SK-N-SH treated with all-trans-retinoic acid at 6 μM for 48 hours (cell line): ENCODE measurements around the gene DTD1.

Experiments used
- ARNTL ChIP-seq: fragments of 450-650 bp; formaldehyde crosslinking; IDR thresholded peaks from 2 replicates; pipeline ENCODE4 v1.5.0; 2020; ENCODE audit warnings: low read depth, mild to moderate bottlenecking, moderate library complexity, borderline replicate concordance
- GLIS3 ChIP-seq: fragments of 250-450 bp; sonication (Bioruptor Pico); IDR thresholded peaks from 2 replicates; pipeline ENCODE4 v1.5.0; 2020; ENCODE audit warnings: mild to moderate bottlenecking, moderate library complexity
- RARB ChIP-seq: fragments of 250-450 bp; sonication (Bioruptor Pico); IDR thresholded peaks from 2 replicates; pipeline ENCODE4 v1.8.0; 2021; ENCODE audit warnings: mild to moderate bottlenecking, moderate library complexity
- ZFP30 ChIP-seq: fragments of 450-650 bp; formaldehyde crosslinking; IDR thresholded peaks from 2 replicates; pipeline ENCODE4 v1.5.0; 2022; ENCODE audit warnings: mild to moderate bottlenecking, moderate library complexity
- ZNF565 ChIP-seq: fragments of 450-650 bp; formaldehyde crosslinking; conservative IDR thresholded peaks from 2 replicates; pipeline ENCODE4 v1.5.0; 2020; ENCODE audit warnings: low read depth, mild to moderate bottlenecking, moderate library complexity
- ZNF8 ChIP-seq: fragments of 450-650 bp; formaldehyde crosslinking; IDR thresholded peaks from 2 replicates; pipeline ENCODE4 v1.5.0; 2020; ENCODE audit warnings: mild to moderate bottlenecking, moderate library complexity
- TF ChIP-seq, protein P1 (sequence below): fragments of 250-450 bp; sonication (Bioruptor Pico); IDR thresholded peaks from 2 replicates; pipeline ENCODE4 v1.8.0; 2021; ENCODE audit warnings: low read depth, mild to moderate bottlenecking, moderate library complexity, borderline replicate concordance
- TF ChIP-seq, protein P2 (sequence below): fragments of 250-450 bp; sonication (Bioruptor Pico); IDR thresholded peaks from 2 replicates; pipeline ENCODE4 v1.8.0; 2020; ENCODE audit warnings: mild to moderate bottlenecking, moderate library complexity, borderline replicate concordance
- TF ChIP-seq, protein P3 (sequence below): fragments of 250-450 bp; sonication (Bioruptor Pico); IDR thresholded peaks from 2 replicates; pipeline ENCODE4 v1.5.1; 2020; ENCODE audit warnings: low read depth, mild to moderate bottlenecking, moderate library complexity

DNA sequence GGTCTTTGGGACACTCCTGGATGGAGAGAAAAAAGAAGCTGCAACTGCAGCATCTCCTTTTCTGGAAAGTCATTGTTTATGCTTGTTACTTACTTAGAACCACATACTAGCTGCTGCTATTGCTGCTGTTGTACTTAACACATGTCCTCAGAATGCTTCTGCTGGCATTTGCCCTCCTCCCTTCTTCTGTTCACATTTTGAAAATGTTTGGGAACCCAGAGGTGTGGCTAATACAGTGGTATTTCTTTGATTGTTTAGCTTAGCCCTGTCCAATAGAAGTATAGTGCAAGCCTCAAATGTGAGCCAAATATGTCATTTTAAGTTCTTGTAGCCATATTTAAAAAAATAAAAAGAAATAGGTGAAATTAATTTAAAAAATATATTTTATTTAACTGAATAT, 8.4 kb downstream of the DTD1 start:
- TF ChIP-seq ZFP30 (CRISPR knock-in tag), result no peak
- TF ChIP-seq, protein P1, sequence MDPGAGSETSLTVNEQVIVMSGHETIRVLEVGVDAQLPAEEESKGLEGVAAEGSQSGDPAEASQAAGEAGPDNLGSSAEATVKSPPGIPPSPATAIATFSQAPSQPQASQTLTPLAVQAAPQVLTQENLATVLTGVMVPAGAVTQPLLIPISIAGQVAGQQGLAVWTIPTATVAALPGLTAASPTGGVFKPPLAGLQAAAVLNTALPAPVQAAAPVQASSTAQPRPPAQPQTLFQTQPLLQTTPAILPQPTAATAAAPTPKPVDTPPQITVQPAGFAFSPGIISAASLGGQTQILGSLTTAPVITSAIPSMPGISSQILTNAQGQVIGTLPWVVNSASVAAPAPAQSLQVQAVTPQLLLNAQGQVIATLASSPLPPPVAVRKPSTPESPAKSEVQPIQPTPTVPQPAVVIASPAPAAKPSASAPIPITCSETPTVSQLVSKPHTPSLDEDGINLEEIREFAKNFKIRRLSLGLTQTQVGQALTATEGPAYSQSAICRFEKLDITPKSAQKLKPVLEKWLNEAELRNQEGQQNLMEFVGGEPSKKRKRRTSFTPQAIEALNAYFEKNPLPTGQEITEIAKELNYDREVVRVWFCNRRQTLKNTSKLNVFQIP (CRISPR knock-in tag), result no peak
- no peak for TF ChIP-seq RARB
- TF ChIP-seq, protein P2, sequence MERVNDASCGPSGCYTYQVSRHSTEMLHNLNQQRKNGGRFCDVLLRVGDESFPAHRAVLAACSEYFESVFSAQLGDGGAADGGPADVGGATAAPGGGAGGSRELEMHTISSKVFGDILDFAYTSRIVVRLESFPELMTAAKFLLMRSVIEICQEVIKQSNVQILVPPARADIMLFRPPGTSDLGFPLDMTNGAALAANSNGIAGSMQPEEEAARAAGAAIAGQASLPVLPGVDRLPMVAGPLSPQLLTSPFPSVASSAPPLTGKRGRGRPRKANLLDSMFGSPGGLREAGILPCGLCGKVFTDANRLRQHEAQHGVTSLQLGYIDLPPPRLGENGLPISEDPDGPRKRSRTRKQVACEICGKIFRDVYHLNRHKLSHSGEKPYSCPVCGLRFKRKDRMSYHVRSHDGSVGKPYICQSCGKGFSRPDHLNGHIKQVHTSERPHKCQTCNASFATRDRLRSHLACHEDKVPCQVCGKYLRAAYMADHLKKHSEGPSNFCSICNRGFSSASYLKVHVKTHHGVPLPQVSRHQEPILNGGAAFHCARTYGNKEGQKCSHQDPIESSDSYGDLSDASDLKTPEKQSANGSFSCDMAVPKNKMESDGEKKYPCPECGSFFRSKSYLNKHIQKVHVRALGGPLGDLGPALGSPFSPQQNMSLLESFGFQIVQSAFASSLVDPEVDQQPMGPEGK (CRISPR knock-in tag), result no peak
- TF ChIP-seq ARNTL, result no peak
- no peak for TF ChIP-seq ZNF565
- no peak for TF ChIP-seq ZNF8 (CRISPR knock-in tag)
- no peak for TF ChIP-seq GLIS3 (CRISPR knock-in tag)
- TF ChIP-seq, protein P3, sequence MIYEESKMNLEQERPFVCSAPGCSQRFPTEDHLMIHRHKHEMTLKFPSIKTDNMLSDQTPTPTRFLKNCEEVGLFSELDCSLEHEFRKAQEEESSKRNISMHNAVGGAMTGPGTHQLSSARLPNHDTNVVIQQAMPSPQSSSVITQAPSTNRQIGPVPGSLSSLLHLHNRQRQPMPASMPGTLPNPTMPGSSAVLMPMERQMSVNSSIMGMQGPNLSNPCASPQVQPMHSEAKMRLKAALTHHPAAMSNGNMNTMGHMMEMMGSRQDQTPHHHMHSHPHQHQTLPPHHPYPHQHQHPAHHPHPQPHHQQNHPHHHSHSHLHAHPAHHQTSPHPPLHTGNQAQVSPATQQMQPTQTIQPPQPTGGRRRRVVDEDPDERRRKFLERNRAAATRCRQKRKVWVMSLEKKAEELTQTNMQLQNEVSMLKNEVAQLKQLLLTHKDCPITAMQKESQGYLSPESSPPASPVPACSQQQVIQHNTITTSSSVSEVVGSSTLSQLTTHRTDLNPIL, result no peak
